Prostate gland (tissue), 2 donors: ENCODE measurements around the gene FIG4.

Source experiments
- POLR2A ChIP-seq: fragments of 450-650 bp; IDR thresholded peaks from one replicate; pipeline ENCODE4 v1.6.1; 2016; ENCODE audit warnings: antibody characterized with exemption, mild to moderate bottlenecking
- POLR2AphosphoS5 ChIP-seq: sonication (generic); formaldehyde crosslinking; IDR thresholded peaks from one replicate; pipeline ENCODE4 v1.6.1; 2017; ENCODE audit warnings: antibody characterized with exemption
- TF ChIP-seq, protein P1 (sequence below), 4 experiments: fragments of 200-600 bp in 2 of 4; fragments of 450-650 bp in 2 of 4; sonication (generic) in 2 of 4; IDR thresholded peaks; 1 replicate in 3 of 4; 2 replicates in 1 of 4; pipeline ENCODE4 v1.5.1; 2016 to 2019; ENCODE audit warnings: antibody characterized with exemption in 4 of 4, mild to moderate bottlenecking in 2 of 4, moderate library complexity in 2 of 4

DNA sequence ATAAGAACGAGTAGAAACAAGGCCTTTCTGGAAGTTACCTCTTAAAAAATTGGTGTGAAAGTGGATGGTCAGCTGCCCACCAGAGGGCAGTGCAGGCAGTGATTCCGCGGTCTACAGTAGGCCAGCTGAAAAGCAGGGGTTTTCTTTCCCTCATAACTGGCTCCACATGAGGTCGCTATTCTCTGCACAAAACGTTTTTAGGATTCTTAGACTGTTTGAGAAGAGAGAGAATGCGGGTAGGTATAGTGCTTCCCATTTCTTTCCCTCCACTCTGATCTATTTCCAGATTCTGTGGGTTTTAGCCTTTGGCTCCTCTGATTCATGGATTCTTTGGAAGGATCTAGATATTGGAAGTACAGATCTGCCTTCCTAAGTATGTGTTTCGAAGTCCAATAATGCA lies 14.2 kb downstream of the FIG4 start:
- TF ChIP-seq POLR2A, result no peak
- TF ChIP-seq, protein P1, sequence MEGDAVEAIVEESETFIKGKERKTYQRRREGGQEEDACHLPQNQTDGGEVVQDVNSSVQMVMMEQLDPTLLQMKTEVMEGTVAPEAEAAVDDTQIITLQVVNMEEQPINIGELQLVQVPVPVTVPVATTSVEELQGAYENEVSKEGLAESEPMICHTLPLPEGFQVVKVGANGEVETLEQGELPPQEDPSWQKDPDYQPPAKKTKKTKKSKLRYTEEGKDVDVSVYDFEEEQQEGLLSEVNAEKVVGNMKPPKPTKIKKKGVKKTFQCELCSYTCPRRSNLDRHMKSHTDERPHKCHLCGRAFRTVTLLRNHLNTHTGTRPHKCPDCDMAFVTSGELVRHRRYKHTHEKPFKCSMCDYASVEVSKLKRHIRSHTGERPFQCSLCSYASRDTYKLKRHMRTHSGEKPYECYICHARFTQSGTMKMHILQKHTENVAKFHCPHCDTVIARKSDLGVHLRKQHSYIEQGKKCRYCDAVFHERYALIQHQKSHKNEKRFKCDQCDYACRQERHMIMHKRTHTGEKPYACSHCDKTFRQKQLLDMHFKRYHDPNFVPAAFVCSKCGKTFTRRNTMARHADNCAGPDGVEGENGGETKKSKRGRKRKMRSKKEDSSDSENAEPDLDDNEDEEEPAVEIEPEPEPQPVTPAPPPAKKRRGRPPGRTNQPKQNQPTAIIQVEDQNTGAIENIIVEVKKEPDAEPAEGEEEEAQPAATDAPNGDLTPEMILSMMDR (IDR thresholded peaks at IDR 0.05), result peak; percentile 91 to 98 (median 97)
- peak; percentile 47 for TF ChIP-seq POLR2AphosphoS5
